ENCODE measurements around the gene DCBLD2.

- no peak for TF ChIP-seq MAX (IDR thresholded peaks at IDR 0.05; ENCODE audit: insufficient read depth, insufficient read length)
- TF ChIP-seq CTCF (IDR thresholded peaks at IDR 0.05; ENCODE audit: extremely low read depth in 1 of 2, insufficient read depth in 1 of 2, low read depth in 1 of 2, low read length in 2 of 2) = no peak
- TF ChIP-seq EZH2 (IDR thresholded peaks at IDR 0.05; ENCODE audit: borderline replicate concordance, low read depth, low read length, severe bottlenecking) = no peak
- TF ChIP-seq POLR2A (IDR thresholded peaks at IDR 0.05; ENCODE audit: low read depth, low read length) = no peak
Observed at GRCh38 chr3:98782824-98783500, 118.5 kb downstream of the DCBLD2 start.
